GM23338 (cell line): ENCODE results near the gene ADD1.

ENCODE experiments used
- CREB1 ChIP-seq: fragments of 250-450 bp; sonication (Bioruptor Pico); IDR thresholded peaks from 2 replicates; pipeline ENCODE4 v1.5.0; 2020; ENCODE audit warnings: low read depth, mild to moderate bottlenecking, moderate library complexity
- CTCF ChIP-seq, 2 experiments: fragments of 200-600 bp in 1 of 2; sonication (generic) in 1 of 2; conservative IDR thresholded peaks; 2 replicates each; pipeline versions ENCODE4 v1.5.1 to v1.6.1; 2016 to 2017; ENCODE audit warnings: antibody characterized with exemption in 2 of 2, low read depth in 2 of 2, mild to moderate bottlenecking in 2 of 2, moderate library complexity in 1 of 2
- ETS1 ChIP-seq: IDR thresholded peaks from 2 replicates; pipeline ENCODE4 v1.6.1; 2016; ENCODE audit warnings: antibody characterized with exemption
- EZH2 ChIP-seq: fragments of 200-600 bp; sonication (generic); IDR thresholded peaks from one replicate; pipeline ENCODE4 v1.8.0; 2017; ENCODE audit warnings: antibody characterized with exemption, mild to moderate bottlenecking, low read depth; ENCODE audit not compliant: unreplicated experiment
- NANOG ChIP-seq: IDR thresholded peaks from 2 replicates; pipeline ENCODE4 v1.6.1; 2016; ENCODE audit warnings: antibody characterized with exemption, borderline replicate concordance
- POLR2AphosphoS5 ChIP-seq: IDR thresholded peaks from 2 replicates; pipeline ENCODE4 v1.6.1; 2016; ENCODE audit warnings: antibody characterized with exemption, low read depth
- REST ChIP-seq: IDR thresholded peaks from one replicate; pipeline ENCODE4 v1.6.1; 2018; ENCODE audit warnings: antibody characterized with exemption; ENCODE audit not compliant: unreplicated experiment
- ZNF331 ChIP-seq: fragments of 250-450 bp; sonication (Bioruptor Pico); IDR thresholded peaks from 2 replicates; pipeline ENCODE4 v1.5.0; 2020; ENCODE audit warnings: low read depth, mild to moderate bottlenecking, moderate library complexity

GRCh38 chr4:2813446-2814405 is 29.9 kb upstream of the ADD1 start:
- no peak for TF ChIP-seq EZH2
- no peak for TF ChIP-seq POLR2AphosphoS5
- no peak for TF ChIP-seq CTCF (conservative IDR thresholded peaks at IDR 0.05; ENCODE audit: low read depth in 2 of 2)
- TF ChIP-seq NANOG, result no peak
- TF ChIP-seq ETS1, result no peak
- no peak for TF ChIP-seq ZNF331 (CRISPR knock-in tag)
- TF ChIP-seq REST, result no peak
- no peak for TF ChIP-seq CREB1
